Measurements from ENCODE around the gene MAN1B1.
"Not testable (repeated sequence)": the region's sequence is repeated elsewhere in the genome, so short reads cannot be mapped to it uniquely, and the experiment has no call there.

The MAN1B1 gene

DNA sequence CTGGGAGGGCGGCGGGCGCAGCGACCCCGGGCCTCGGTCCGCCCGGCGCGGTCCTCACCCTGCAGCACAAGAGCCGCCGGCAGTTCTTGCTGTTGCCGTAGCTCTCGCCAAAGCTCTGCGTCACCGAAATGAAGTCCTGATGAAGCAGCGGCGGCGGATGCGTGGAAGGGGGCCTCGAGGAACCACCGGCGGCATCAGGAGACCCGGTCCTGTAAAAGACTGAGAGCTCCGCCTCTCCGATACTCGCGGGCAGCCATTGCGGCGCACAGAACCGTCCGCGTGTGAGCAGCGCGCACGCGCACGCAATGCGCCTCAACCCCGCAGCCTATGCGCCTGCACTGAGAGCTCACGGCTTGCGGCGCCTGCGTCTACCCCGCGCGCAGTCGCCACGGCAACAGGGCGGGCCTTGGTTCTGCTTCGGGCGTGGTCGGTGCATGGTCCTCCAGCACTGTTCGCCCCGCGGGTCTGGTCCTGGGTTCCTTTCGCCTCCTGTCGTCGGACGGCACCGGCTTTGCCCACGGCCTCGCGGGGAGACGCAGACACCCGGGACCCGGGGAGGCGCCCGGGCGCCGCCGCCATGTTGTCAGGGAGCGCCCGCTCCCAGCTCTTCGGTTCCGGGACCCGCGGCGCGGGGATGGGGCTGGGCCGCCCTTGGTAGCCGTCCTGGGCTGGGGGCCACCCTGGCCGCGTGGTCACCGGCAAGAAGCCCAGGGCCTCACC lies 42.8 kb downstream of the MAN1B1 start:
- peak; percentile 91 to 94 for DNase-seq

DNA sequence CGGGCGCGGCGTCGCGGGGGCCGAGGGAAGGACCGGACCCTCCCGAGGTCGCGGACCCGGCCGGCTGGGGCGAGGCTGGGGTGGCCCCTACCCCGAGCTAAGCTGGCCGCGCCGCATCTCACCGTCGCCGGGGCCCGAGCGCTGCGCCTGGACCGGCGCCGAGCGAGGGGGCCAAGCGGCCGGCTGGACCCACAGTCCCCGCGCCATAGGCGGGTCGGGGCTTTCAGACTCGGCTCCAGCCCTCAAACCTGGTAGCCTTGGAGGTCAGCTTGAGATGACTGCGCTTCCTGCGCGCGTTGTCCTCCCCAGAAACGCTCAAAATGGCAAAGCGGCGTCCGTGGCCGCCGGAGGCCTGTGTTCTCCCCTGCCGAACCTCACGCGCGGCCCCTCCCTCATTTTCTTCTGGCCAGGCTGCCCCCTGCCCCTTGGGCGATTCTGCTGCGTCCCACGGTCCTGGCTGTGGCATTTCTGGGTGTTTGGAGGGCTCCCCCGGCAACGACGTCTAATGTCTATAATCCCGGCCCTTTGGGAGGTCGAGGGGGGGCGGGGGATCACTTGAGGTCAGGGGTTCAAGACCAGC lies 43.5 kb downstream of the MAN1B1 start:
- no peak for DNase-seq

DNA sequence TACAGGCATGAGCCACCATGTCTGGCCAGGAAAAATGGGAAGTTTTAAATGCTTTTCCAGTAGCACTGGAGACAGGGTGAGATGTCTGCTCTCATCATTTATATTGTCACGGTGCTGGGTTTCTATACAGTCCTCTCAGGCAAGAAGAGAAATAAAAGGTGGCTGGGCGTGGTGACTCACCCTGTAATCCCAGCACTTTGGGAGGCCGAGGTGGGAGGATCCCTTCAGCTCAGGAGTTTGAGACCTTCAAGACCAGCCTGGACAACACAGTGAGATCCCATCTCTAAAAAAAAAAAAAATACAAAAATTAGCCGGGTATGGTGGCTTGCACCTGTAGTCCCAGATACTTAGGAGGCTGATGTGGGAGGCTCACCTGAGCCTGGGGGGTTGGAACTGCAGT lies 47.4 kb downstream of the MAN1B1 start:
- no peak for DNase-seq

DNA sequence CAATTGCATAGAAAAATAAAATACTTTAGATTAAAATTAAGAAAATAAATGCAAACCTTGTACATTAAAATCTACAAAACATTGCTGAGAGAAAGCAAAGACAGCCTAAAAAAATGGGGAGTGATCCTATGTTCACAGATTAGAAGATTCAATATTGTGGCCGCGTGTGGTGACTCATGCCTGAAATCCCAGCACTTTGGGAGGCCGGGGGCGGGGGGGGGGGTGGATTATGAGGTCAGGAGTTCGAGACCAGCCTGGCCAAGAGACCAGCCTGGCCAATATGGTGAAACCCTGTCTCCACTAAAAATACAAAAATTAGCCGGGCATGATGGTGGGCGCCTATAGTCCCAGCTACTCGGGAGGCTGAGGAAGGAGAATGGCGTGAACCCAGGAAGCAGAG lies 48.4 kb downstream of the MAN1B1 start:
- DNase-seq = not testable (repeated sequence)

DNA sequence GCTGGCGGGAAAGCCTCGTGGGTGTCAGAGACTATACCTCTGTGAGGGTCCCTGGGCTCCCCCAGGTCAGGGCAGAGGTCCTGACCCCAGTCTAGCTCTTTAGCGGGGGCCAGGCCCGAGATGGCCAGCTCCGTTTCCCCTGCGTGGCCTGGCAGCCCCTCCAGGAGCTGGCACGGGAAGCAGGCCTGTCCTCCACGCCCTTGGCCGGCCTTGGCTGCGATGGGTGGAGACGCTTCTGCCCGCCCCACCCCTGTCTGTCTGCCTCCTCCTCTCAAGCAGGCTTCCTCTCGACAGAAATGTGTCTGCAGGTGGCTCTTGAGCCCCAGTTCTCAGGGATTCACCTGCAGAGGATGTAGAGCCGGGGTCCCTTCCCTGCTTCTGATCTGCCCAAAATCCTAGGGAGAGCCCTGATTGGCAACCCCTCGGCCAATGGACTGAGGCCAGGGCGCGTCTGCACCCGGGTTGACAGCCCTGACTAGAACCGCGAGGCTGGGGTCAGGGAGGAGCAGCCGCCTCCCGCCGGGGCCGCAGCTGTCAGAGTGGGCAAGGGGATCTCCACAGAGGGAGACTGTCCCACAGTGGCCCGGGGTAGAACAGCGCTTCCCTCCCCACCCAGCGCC lies 49.6 kb downstream of the MAN1B1 start:
- DNase-seq = no peak

DNA sequence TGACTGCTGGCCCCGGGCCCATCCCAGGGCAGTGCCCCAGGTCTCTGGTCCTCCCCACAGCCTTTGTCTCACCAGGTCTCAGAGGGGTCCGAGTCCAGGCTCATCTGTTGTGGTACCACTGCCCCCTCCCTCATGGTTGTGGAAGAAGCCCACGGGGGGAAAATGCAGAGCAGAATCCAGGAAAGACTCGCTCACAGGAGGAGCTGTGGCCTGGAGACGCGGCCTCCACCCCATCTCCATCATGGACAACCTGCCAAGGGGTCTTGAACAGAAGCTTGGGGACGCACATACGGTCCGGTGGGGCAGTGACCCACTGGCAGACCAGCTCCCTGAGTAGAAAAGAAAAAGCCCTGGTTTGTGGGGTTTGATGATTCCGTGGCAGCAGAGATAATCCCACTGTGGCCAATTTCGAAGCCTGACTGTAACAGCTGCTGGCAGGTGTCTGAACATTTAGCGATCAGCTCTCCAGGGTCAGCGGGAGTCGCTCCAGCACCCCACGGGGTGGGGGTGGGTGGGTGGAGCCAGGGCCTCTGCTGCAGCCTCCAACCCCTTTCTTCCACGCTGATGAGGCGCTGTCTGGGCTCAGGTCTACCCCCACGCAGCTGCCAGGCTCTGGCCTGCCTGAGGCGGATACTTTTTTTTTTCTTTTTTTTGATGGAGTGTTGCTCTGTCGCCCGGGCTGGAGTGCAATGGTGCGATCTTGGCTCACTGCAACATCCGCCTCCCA lies 50.3 kb downstream of the MAN1B1 start:
- DNase-seq = no peak

DNA sequence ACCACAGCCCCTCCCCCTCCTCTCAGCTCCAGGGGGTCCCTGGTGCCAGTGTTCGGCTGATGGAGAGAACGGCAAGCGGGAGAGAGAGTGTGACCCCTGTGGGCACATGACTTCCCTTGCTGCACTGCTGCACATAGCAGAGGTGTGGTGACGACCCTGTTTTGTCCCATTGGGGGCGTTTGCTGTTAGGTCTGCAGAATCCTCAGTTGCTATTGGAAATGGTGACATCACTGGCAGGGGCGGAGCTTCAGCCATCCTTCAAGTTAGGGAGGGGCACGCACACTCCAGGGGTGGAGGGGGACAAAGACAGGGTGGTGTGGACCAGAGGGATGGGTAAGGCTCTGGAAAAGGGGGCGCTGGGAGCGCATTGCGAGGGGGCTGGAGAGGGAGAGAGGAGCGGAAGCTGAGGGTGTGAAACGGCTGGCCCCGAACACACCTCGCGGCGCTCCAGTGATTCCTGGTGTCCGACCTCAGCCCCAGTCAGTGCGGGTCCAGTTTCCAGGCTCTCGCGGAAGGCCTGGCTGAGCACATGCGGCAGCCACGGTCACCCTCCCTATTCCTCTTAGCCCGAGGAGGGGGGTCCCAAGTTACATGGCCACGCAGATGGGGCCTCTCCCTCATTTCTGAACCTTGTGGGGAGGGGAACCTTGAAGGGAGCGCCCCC lies 51.4 kb downstream of the MAN1B1 start:
- no peak for DNase-seq

DNA sequence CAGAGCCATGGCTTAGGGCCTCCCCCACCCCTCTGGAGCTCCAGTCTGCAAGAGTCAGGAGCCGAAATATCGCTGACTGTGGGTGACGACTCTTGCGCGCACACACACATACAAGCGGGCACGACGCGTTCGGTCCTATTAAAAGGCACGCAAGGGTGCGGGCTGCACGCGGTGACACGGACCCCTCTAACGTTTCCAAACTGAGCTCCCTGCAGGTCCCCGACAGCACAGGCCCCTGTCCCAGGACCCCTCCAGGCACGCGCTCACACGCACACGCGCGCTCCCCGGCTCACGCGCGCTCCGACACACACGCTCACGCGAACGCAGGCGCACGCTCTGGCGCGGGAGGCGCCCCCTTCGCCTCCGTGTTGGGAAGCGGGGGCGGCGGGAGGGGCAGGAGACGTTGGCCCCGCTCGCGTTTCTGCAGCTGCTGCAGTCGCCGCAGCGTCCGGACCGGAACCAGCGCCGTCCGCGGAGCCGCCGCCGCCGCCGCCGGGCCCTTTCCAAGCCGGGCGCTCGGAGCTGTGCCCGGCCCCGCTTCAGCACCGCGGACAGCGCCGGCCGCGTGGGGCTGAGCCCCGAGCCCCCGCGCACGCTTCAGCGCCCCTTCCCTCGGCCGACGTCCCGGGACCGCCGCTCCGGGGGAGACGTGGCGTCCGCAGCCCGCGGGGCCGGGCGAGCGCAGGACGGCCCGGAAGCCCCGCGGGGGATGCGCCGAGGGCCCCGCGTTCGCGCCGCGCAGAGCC lies 52.1 kb downstream of the MAN1B1 start, which contains the start of gene GRIN1:
TSS of gene GRIN1 (plus strand) at position 433 of the 746 bp plus-strand sequence. CDS start 333 bp downstream, outside the sequence.
- no peak for DNase-seq

DNA sequence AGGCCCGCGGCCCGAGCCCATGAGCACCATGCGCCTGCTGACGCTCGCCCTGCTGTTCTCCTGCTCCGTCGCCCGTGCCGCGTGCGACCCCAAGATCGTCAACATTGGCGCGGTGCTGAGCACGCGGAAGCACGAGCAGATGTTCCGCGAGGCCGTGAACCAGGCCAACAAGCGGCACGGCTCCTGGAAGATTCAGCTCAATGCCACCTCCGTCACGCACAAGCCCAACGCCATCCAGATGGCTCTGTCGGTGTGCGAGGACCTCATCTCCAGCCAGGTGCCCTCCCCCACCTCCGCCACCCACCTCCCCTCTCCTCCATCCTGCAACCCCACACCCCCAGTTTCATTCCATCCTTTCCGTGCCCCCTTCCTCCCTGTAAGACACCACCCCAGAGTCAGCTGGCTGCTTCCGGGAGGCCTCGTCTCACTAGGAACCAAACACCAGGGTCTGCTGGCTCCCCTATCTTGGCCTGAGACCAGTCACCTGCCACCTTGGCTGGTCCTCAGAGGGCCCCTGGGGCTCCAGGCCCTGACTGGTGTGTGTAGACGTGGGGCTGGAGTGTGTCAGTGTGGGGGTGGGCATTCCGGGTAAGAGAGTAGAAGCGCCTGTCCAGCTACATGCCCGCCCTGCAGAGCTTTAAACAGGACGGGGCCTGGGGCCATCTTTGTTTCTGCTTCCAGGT lies 52.8 kb downstream of the MAN1B1 start:
- DNase-seq = no peak

DNA sequence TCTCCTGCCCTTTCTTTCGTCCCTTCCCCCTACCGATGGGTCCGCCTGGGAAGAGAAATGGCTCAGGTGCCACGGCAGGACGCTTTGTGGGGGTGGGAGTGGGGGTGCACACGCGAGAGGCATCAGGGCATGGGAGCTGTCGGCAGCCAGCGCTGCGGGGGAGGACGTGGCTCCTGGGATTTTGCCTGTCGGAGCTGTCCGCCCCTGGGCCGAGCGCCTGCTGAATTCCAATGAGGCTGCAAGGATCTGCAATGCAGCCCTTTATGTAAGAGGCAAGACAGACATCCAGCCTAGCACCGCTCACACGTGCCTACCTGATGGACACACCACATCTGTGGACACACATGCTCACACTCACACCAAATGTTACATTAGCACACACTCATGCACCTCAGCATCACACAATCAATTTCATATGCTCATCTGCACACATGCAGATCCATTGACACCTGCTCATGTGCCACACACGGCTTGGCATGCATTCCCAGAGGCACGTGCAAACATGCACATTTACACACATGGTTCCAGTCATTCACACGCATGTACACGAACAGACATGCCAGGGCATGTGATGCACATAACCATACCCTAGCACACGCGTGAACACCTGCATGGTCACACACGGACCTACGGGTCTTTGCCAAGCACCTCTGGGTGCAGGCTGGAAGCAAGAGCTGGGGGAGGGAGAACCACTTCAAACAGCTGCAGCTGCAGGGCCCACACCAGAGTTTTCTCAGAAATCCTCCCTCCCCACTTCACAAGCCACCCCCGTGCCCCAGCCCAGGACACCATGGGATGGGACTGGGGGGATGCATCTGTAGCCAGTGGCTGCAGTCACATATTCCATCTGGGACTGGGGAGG lies 53.6 kb downstream of the MAN1B1 start:
- DNase-seq = no peak

DNA sequence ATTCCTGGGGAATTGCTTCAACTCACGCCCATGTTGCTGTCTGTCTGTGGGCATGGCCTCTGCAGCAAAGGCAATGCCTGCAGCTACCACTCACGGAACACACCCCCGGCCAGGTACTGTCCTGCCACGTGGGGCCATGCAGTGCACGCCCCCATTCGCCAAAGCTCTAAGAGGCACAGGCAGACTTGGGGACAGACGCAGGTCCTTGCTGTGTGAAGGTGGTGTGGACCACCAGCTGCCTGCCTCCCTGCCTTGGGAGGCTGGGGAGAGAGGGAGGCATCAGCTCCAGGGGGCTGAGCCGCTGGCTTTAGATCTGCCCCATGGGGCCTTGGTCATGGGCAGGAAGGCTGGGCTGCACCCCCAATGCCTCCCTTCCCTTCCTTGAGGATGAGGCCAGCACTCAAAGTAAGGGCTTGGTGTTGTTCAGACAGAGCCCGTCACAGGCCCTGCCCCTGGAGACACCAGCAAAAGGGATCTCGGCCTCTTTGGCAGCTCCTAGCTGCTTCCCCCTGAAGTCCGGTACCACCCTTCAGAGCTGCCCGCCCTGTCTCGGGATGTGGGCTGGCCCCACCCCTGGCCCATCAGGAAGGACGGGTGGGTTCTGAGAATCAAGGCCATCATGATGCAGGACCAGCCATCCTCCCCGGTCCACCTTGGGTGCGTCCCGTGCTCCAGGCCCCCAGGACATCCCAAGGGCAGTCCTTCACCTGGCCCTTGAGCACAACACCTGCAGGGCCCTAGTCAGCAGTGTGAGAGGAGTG lies 54.4 kb downstream of the MAN1B1 start:
- DNase-seq = no peak

DNA sequence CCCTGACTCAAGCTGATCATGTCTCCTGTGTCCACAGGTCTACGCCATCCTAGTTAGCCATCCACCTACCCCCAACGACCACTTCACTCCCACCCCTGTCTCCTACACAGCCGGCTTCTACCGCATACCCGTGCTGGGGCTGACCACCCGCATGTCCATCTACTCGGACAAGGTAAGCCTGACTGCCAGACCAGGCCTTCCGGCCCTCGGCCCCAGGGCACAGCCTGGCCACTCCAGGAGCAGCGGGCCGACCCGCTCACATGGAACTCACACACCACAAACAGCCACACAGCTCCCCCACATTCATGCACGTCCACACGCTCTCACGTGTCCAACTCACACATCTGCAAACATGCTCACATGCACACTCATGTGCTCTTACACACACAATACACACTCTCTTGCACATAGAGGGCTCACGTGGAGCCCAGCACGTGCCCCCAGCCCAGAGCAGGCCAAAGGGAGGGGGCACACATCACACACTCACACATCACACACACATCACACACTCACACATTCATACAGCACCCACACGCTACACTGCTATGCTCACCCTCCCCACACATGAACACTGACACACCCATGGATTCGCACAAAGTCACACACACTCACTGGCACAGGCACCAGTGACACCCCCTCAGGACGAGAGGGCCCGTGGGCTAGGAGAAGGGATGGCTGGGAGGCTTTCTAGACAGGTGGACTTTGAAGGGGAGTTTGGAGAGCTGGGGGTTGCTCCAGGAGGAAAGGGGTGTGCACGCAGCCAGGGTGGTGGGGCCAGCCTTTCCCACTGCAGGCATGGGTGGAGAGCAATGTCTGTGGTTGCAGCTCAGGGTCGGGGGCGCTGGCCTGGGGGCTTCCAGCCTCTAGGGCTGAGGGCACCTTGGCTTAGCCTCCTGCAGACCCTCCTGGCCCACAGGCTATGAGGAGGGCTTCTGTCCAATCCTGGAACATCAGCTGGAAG lies 55.5 kb downstream of the MAN1B1 start:
- DNase-seq = no peak

DNA sequence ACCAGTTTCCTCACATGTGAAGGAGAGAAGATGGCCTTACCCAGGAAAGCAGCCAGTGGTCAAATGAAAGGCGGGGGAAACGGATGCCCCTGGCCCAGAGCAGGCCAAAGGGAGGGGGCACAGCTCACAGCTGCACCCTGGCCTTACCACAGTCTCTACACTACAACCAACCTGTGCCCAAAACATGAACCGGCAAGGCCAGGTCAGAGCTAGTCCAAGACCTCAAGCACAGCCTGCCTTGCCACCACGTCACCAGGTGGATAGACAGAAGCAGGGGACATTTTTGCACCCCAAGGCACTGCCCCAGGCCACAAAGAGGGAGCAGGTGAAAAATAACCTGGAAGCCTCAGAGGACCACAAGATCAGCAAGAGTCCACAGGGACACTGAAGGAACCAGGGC lies 56.7 kb downstream of the MAN1B1 start:
- DNase-seq = no peak

DNA sequence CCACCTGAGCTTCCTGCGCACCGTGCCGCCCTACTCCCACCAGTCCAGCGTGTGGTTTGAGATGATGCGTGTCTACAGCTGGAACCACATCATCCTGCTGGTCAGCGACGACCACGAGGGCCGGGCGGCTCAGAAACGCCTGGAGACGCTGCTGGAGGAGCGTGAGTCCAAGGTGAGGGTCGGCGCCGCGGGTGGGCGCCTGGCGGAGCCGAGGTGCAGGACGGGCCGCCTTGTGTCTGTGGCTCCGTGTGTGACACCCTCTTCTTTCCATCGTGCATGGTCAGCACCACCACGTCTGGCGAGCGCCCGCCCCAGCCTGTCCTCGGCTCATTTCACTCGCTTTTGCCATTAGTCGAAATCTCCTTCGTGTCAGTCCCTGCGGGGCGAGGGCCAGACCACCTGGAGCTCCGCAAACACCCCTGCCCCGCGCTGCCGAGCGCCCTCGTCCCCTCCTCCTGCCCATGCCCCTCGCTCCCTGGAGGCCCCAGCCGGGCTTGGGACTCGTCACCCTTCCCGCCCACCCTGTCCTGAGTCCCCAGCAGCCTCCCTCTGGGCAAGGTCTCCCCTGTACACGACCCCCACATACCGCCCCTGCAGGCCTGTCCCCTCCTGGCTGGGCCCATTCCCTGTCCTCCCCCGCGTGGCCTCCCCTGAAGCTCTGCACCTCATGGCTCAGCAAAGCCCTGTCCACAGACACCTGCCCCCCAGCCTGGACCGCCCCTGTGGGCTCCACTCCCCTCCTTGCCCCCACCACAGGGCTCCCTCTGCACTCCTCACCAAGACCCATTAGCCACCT lies 59.1 kb downstream of the MAN1B1 start:
- no peak for DNase-seq

DNA sequence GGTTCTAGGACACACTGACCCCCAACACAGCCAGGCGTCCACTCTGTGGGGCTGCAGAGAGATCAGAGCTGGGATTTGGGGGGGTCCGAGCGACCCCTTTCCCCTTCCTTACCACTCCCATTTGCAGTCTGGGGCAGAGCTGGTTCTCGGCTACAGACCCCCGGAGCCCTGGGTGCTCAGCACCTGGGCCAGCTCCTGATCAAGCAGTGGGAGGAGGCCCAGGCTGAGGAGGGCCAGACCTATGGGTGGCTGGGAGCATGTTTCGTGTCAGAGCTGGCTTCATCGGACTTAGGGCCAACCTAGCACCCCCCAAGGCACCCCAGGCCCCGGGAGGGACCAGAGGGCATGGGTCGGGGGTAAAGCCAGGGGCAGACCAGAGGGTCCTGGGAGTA lies 59.7 kb downstream of the MAN1B1 start:
- no peak for DNase-seq

DNA sequence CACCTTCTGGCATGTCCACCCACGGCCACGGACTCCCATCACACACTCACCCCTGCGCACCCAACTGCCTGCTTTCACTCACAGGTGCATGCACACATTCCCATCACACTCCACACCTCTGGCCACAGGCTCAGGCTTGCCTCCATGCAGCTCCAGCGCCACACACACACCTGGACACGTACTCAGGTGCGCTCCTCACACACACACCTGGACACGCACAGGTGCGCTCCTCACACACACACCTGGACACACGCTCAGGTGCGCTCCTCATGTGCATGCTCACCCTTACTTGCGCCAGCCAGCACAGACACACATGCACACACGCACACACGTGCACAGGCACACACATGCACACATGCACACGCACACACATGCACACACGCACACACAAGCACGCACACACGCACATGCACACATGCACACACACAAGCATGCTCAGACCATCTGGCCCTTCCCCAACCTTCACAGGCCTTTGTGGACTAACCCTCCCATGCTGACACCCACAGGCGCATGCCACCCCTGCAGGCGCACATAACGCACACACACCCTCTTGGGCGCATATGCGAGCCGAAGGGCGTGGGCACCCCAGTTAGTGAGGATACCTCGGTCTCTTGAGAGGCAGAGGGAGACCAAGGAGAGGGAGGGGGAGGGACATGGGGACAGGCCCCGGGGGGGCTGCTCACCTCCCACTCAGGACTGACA lies 60.5 kb downstream of the MAN1B1 start:
- DNase-seq = no peak

DNA sequence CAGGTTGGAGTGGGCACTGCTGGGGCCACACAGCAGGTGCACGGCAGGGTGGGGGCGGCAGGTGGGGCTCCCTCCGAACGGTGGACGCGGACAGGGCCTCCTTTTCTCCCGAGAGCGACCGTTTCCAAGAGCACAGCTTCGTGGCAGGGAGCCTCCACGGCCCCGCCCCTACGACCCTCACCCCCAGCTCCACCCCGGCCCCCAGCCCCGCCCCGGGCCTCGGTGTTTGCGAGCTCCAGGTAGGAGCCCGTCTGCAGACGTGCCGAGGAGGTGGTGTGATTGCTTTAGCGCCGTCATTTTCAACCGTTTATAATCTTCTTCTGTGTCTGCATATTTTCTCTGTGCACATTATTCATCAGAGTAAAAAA lies 61.0 kb downstream of the MAN1B1 start:
- no peak for DNase-seq

All from activated T-cell treated with anti-CD3 and anti-CD28 coated beads, Interleukin-2, amount 50 U/mL, for 48 hours (primary cell).